ENCODE data around the gene DAD1. TPM values are rescaled to one million over a fixed set of nuclear protein-coding genes. Genes with fewer than 3 reads are reported as not detected.

DAD1 gene
- total RNA-seq, 1 experiment from 2014 or later: 162 TPM

DNA sequence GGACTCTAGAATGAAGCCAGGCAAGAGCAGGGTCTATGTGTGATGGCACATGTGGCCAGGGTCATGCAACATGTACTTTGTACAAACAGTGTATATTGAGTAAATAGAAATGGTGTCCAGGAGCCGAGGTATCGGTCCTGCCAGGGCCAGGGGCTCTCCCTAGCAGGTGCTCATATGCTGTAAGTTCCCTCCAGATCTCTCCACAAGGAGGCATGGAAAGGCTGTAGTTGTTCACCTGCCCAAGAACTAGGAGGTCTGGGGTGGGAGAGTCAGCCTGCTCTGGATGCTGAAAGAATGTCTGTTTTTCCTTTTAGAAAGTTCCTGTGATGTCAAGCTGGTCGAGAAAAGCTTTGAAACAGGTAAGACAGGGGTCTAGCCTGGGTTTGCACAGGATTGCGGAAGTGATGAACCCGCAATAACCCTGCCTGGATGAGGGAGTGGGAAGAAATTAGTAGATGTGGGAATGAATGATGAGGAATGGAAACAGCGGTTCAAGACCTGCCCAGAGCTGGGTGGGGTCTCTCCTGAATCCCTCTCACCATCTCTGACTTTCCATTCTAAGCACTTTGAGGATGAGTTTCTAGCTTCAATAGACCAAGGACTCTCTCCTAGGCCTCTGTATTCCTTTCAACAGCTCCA, 39.6 kb downstream of the DAD1 start:
- no TSS peak for BruUV-seq (replicated peaks)
- no peaks in the 10 kb centered on the region for H3K4me1 ChIP-seq (ENCODE audit: control insufficient read depth in 1 of 2, insufficient read depth in 2 of 2, low read length in 2 of 2)
- no peaks in the 10 kb centered on the region for H3K79me2 ChIP-seq (ENCODE audit: insufficient read depth, low read length)
- H4K20me1 ChIP-seq (ENCODE audit: insufficient read depth): no peaks in the 10 kb centered on the region
- no peaks in the 10 kb centered on the region for H3K9me2 ChIP-seq (ENCODE audit: insufficient read depth)
- DNase-seq (ENCODE audit: low read depth, low spot score) (no peak), ATAC-seq (no peak)
- no peak for TF ChIP-seq SP1 (IDR thresholded peaks at IDR 0.05; ENCODE audit: low read depth)
- TF ChIP-seq SIN3A (IDR thresholded peaks at IDR 0.05; ENCODE audit: low read depth): no peak
- TF ChIP-seq, protein P1, sequence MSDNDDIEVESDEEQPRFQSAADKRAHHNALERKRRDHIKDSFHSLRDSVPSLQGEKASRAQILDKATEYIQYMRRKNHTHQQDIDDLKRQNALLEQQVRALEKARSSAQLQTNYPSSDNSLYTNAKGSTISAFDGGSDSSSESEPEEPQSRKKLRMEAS (IDR thresholded peaks at IDR 0.05): no peak
- TF ChIP-seq EZH2phosphoT487 (IDR thresholded peaks at IDR 0.05; ENCODE audit: borderline replicate concordance): no peak
- TF ChIP-seq, protein P2, sequence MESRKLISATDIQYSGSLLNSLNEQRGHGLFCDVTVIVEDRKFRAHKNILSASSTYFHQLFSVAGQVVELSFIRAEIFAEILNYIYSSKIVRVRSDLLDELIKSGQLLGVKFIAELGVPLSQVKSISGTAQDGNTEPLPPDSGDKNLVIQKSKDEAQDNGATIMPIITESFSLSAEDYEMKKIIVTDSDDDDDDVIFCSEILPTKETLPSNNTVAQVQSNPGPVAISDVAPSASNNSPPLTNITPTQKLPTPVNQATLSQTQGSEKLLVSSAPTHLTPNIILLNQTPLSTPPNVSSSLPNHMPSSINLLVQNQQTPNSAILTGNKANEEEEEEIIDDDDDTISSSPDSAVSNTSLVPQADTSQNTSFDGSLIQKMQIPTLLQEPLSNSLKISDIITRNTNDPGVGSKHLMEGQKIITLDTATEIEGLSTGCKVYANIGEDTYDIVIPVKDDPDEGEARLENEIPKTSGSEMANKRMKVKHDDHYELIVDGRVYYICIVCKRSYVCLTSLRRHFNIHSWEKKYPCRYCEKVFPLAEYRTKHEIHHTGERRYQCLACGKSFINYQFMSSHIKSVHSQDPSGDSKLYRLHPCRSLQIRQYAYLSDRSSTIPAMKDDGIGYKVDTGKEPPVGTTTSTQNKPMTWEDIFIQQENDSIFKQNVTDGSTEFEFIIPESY (IDR thresholded peaks at IDR 0.05; ENCODE audit: extremely low read depth, insufficient replicate concordance, low read length): no peak
- TF ChIP-seq RAD21 (IDR thresholded peaks at IDR 0.05; ENCODE audit: low read depth): no peak
- TF ChIP-seq, protein P3, sequence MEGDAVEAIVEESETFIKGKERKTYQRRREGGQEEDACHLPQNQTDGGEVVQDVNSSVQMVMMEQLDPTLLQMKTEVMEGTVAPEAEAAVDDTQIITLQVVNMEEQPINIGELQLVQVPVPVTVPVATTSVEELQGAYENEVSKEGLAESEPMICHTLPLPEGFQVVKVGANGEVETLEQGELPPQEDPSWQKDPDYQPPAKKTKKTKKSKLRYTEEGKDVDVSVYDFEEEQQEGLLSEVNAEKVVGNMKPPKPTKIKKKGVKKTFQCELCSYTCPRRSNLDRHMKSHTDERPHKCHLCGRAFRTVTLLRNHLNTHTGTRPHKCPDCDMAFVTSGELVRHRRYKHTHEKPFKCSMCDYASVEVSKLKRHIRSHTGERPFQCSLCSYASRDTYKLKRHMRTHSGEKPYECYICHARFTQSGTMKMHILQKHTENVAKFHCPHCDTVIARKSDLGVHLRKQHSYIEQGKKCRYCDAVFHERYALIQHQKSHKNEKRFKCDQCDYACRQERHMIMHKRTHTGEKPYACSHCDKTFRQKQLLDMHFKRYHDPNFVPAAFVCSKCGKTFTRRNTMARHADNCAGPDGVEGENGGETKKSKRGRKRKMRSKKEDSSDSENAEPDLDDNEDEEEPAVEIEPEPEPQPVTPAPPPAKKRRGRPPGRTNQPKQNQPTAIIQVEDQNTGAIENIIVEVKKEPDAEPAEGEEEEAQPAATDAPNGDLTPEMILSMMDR (IDR thresholded peaks at IDR 0.05 in 2 of 3, conservative IDR thresholded peaks at IDR 0.05 in 1 of 3; ENCODE audit: borderline replicate concordance in 1 of 3, insufficient read depth in 1 of 3, low read depth in 2 of 3, low read length in 2 of 3): no peak
- TF ChIP-seq POLR2AphosphoS5 (IDR thresholded peaks at IDR 0.05; ENCODE audit: low read depth, low read length): no peak
- TF ChIP-seq POLR2A (IDR thresholded peaks at IDR 0.05; ENCODE audit: borderline replicate concordance, extremely low read depth, insufficient read depth, insufficient read length): no peak
- no peak for TF ChIP-seq ZNF274 (IDR thresholded peaks at IDR 0.05; ENCODE audit: low read depth, low read length)
- no peak for TF ChIP-seq CBX3 (IDR thresholded peaks at IDR 0.05; ENCODE audit: low read depth)
- no peak for TF ChIP-seq FOSL1 (IDR thresholded peaks at IDR 0.05; ENCODE audit: low read depth)
- TF ChIP-seq YY1 (IDR thresholded peaks at IDR 0.05; ENCODE audit: extremely low read depth, insufficient replicate concordance, low read depth, low read length): no peak
- H3K4me3 ChIP-seq (replicated peaks in 1 of 2; ENCODE audit: low read depth in 1 of 2, low read length in 2 of 2): no peak overlapping the region
- intact Hi-C loops (cut with micrococcal nuclease): no loop called here
- H3K9ac ChIP-seq (ENCODE audit: low read length): no peak overlapping the region
- no peaks in the 10 kb centered on the region; the same call in 1 of the 2 replicates for H3K27me3 ChIP-seq (ENCODE audit: insufficient read depth, low read length)
- no peak overlapping the region for H3K27ac ChIP-seq (ENCODE audit: low read depth, low read length)
- no peaks in the 10 kb centered on the region for H3K36me3 ChIP-seq (ENCODE audit: control insufficient read depth in 1 of 2, insufficient read depth in 2 of 2, low read length in 2 of 2)
- POLR2A ChIA-PET: no interaction called here
- H2AFZ ChIP-seq (ENCODE audit: low read depth, low read length, poor library complexity, severe bottlenecking): no peak overlapping the region
- H3K4me2 ChIP-seq (ENCODE audit: low read length): no peak overlapping the region
- H3K9me3 ChIP-seq (ENCODE audit: control insufficient read depth in 1 of 2, insufficient read depth in 1 of 2, low read depth in 1 of 2, low read length in 2 of 2): no peaks in the 10 kb centered on the region
- CTCF ChIA-PET: interaction anchor here (1.3 kb wide), 1 partner anchor 306 kb away, joined by 4 read pairs; no protein-coding TSS in a partner anchor
- RAD21 ChIA-PET (ENCODE audit: low non-redundant PET in 1 of 2, low total read pairs in 2 of 2, uncharacterized antibody in 2 of 2, unreplicated experiment in 2 of 2): no interaction called here
